ENCODE data around the gene CMBL. TPM values are rescaled to one million over a fixed set of nuclear protein-coding genes. Genes with fewer than 3 reads are reported as not detected.

The CMBL gene
- total RNA-seq, 1 donor from 2014 or later, result 5.9 TPM

GRCh38 chr5:10295619-10296326 lies 11.9 kb downstream of the CMBL start:
- Histone ChIP-seq H3K4me1 (no peaks in the 10 kb centered on the region), H3K27ac (no peak overlapping the region), H3K4me3 (no peak overlapping the region), H3K9me3 (no peaks in the 10 kb centered on the region), H3K36me3 (no peaks in the 10 kb centered on the region), H3K27me3 (no peaks in the 10 kb centered on the region)
- TF ChIP-seq CTCF (IDR thresholded peaks at IDR 0.05) (no peak), POLR2A (IDR thresholded peaks at IDR 0.05) (no peak), POLR2AphosphoS5 (IDR thresholded peaks at IDR 0.05; ENCODE audit: insufficient read depth in 1 of 2, low read depth in 1 of 2) (no peak)
- intact Hi-C loops (cut with DNase I), result no loop called here
- DNase-seq (ENCODE audit: extremely low spot score in 2 of 2), result no peak

GRCh38 chr5:10293907-10294662 lies 13.6 kb downstream of the CMBL start:
- Histone ChIP-seq H3K4me3 (no peak overlapping the region), H3K4me1 (peaks cover 7% of the 10 kb centered on the region), H3K36me3 (no peaks in the 10 kb centered on the region), H3K27ac (no peak overlapping the region), H3K27me3 (no peaks in the 10 kb centered on the region), H3K9me3 (no peaks in the 10 kb centered on the region)
- DNase-seq (ENCODE audit: extremely low spot score in 2 of 2), result no peak
- TF ChIP-seq POLR2A (IDR thresholded peaks at IDR 0.05), result no peak
- intact Hi-C loops (cut with DNase I), result no loop called here

GRCh38 chr5:10291692-10292339 lies 15.9 kb downstream of the CMBL start:
- Histone ChIP-seq H3K4me3 (no peak overlapping the region), H3K27ac (no peak overlapping the region), H3K27me3 (no peaks in the 10 kb centered on the region), H3K4me1 (peaks cover 15% of the 10 kb centered on the region), H3K9me3 (no peaks in the 10 kb centered on the region), H3K36me3 (no peaks in the 10 kb centered on the region)
- DNase-seq (ENCODE audit: extremely low spot score in 2 of 2), result no peak
- TF ChIP-seq POLR2AphosphoS5 (IDR thresholded peaks at IDR 0.05; ENCODE audit: insufficient read depth in 1 of 2, low read depth in 1 of 2), result no peak
- TF ChIP-seq POLR2A (IDR thresholded peaks at IDR 0.05), result no peak
- no peak for TF ChIP-seq CTCF (IDR thresholded peaks at IDR 0.05)
- intact Hi-C loops (cut with DNase I), result no loop called here

GRCh38 chr5:10290438-10290837 lies 17.3 kb downstream of the CMBL start:
- Histone ChIP-seq H3K9me3 (no peaks in the 10 kb centered on the region), H3K27me3 (no peaks in the 10 kb centered on the region), H3K27ac (no peak overlapping the region), H3K36me3 (no peaks in the 10 kb centered on the region), H3K4me3 (no peak overlapping the region), H3K4me1 (peaks cover 15% of the 10 kb centered on the region)
- no peak for TF ChIP-seq POLR2A (IDR thresholded peaks at IDR 0.05)
- no peak for TF ChIP-seq CTCF (IDR thresholded peaks at IDR 0.05)
- no peak for TF ChIP-seq POLR2AphosphoS5 (IDR thresholded peaks at IDR 0.05; ENCODE audit: insufficient read depth in 1 of 2, low read depth in 1 of 2)
- intact Hi-C loops (cut with DNase I), result no loop called here
- DNase-seq (ENCODE audit: extremely low spot score in 2 of 2), result no peak

GRCh38 chr5:10289991-10290390 lies 17.7 kb downstream of the CMBL start:
- no peak overlapping the region for H3K27ac ChIP-seq
- intact Hi-C loops (cut with DNase I), result loop anchor here (10.0 kb wide), 1 partner anchor 115 kb away; no protein-coding TSS in a partner anchor
- no peaks in the 10 kb centered on the region for H3K9me3 ChIP-seq
- DNase-seq (ENCODE audit: extremely low spot score in 2 of 2), result no peak
- TF ChIP-seq POLR2AphosphoS5 (IDR thresholded peaks at IDR 0.05; ENCODE audit: insufficient read depth in 1 of 2, low read depth in 1 of 2) (no peak), POLR2A (IDR thresholded peaks at IDR 0.05) (no peak), CTCF (IDR thresholded peaks at IDR 0.05) (no peak)
- H3K36me3 ChIP-seq, result no peaks in the 10 kb centered on the region
- no peak overlapping the region for H3K4me3 ChIP-seq
- peaks cover 15% of the 10 kb centered on the region for H3K4me1 ChIP-seq
- H3K27me3 ChIP-seq, result no peaks in the 10 kb centered on the region

Data from vagina (tissue), 2 donors.